Activated naive CD4-positive, alpha-beta T cell treated with anti-CD3 and anti-CD28 coated beads, Interleukin-2, amount 10 ng/mL, durations not matched to agents 5 hours and 36 hours (primary cell): ENCODE results near the gene NAPG. TPM values are rescaled to one million over a fixed set of nuclear protein-coding genes. Genes with fewer than 3 reads are reported as not detected.

Source experiments
- total RNA-seq, 2 experiments: library from RNA; stranded (reverse); gene quantifications; one replicate each; pipeline ENCODE4 v1.2.3, GENCODE V29; 2021

NAPG gene
- total RNA-seq, result 10 to 100 TPM; 22.5 to 24.9 TPM

DNA sequence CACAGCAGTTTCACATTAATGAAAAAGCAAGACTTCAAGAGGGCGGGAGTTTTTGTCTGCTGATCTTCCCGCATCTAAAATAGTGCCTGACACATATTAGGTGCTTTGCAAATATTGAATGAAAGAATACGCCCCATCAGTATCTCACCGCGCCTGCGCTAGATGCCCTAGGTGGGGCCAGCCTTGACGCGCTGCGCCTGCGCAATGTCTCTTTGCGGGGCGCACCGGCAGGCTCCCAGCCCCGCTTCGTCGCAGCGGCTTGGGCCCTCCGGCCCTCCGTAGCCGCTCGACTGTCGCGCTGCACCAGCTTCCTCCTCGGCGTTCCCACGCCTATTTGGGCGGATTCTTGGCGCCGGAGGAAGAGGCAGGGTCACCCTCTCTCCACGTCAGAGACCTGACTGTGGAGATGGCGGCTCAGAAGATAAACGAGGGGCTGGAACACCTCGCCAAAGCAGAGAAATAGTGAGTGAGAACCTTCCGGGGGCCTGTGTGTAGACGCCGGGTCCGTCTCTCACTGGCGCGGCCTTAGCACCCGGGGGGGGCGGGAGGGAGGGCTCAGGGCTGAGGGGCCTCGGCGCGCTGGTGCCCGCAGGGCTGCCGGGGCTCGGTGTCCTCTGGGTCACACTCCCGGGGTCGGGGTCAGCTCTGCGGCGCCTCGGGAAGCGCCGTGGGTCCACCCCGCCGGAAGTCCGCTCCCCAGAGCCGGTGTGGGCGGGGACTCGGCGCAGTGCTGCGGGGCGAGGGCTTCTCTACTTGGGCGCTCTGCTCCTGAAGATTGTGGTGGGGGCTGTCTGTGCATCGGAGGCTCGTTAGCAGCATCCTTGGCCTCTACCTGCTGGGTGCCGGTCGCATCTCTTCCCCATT lies at the start of gene NAPG:
Gene NAPG, plus strand, starts transcription at position 331 of the 864 bp plus-strand sequence. Its CDS starts 76 bp downstream, at position 407.

Other genes starting within 250 kb of the NAPG start
- not detected for gene APCDD1, start 71.4 kb upstream of the NAPG start, total RNA-seq